ENCODE results near the gene ARID1A. TPM values are rescaled to one million over a fixed set of nuclear protein-coding genes. Genes with fewer than 3 reads are reported as not detected.
A peak's percentile ranks its signal among the peaks of the same experiment; 100 is the strongest.

ARID1A gene
- polyA plus RNA-seq, 1 donor (not counting 4 experiments of a cell fraction or from before 2014, with no cell fraction given) = 10.2 TPM

- Histone ChIP-seq H2AFZ (ENCODE audit: control insufficient read depth, low read length) (peak overlapping the region; percentile 6), H3K4me2 (ENCODE audit: control insufficient read depth, extremely low read depth, insufficient read depth, low read depth, low read length) (no peak overlapping the region), H3K9ac (ENCODE audit: control insufficient read depth, extremely low read depth, insufficient read depth, low read length) (no peak overlapping the region), H3K4me3 (ENCODE audit: control insufficient read depth in 2 of 3, extremely low read depth in 1 of 3, insufficient read depth in 2 of 3, low read depth in 1 of 3, low read length in 3 of 3) (no peak overlapping the region), H4K20me1 (ENCODE audit: control insufficient read depth, extremely low read depth, insufficient read depth, low read length) (no peaks in the 10 kb centered on the region), H3K27ac (ENCODE audit: control insufficient read depth, insufficient read depth, low read length) (no peak overlapping the region), H3K9me1 (ENCODE audit: control insufficient read depth, extremely low read depth, insufficient read depth, low read length) (peaks cover 3% of the 10 kb centered on the region), H3K27me3 (ENCODE audit: control insufficient read depth, extremely low read depth, insufficient read depth, low read length) (no peaks in the 10 kb centered on the region), H3K4me1 (ENCODE audit: control insufficient read depth, extremely low read depth, insufficient read depth, low read length) (peaks cover 30% of the 10 kb centered on the region), H3K36me3 (ENCODE audit: control insufficient read depth in 2 of 2, extremely low read depth in 1 of 2, insufficient read depth in 2 of 2, low read length in 2 of 2) (peaks cover 1 to 8% of the 10 kb centered on the region in 2 experiments), H3K79me2 (ENCODE audit: control insufficient read depth, insufficient read depth, low read length) (peaks cover 27% of the 10 kb centered on the region), H3K9me3 (ENCODE audit: control insufficient read depth, low read depth, low read length) (no peaks in the 10 kb centered on the region)
- dilution Hi-C loops (cut with MboI; ENCODE audit: extremely low pct_ligation_motif_present, low sequenced_read_pairs) = no loop called here
- TF ChIP-seq, protein P1, sequence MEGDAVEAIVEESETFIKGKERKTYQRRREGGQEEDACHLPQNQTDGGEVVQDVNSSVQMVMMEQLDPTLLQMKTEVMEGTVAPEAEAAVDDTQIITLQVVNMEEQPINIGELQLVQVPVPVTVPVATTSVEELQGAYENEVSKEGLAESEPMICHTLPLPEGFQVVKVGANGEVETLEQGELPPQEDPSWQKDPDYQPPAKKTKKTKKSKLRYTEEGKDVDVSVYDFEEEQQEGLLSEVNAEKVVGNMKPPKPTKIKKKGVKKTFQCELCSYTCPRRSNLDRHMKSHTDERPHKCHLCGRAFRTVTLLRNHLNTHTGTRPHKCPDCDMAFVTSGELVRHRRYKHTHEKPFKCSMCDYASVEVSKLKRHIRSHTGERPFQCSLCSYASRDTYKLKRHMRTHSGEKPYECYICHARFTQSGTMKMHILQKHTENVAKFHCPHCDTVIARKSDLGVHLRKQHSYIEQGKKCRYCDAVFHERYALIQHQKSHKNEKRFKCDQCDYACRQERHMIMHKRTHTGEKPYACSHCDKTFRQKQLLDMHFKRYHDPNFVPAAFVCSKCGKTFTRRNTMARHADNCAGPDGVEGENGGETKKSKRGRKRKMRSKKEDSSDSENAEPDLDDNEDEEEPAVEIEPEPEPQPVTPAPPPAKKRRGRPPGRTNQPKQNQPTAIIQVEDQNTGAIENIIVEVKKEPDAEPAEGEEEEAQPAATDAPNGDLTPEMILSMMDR (optimal IDR thresholded peaks at IDR 0.05 in 1 of 3, IDR thresholded peaks at IDR 0.05 in 1 of 3, conservative IDR thresholded peaks at IDR 0.05 in 1 of 3; ENCODE audit: extremely low read depth in 1 of 3, insufficient read depth in 2 of 3, low read length in 3 of 3) = no peak
- TF ChIP-seq EZH2 (IDR thresholded peaks at IDR 0.05; ENCODE audit: low read length) = no peak
- DNase-seq (ENCODE audit: low read depth, low spot score) = no peak
- FAIRE-seq = no peak
Measured at GRCh38 chr1:26824731-26825130, 128.9 kb downstream of the ARID1A start.

DNA sequence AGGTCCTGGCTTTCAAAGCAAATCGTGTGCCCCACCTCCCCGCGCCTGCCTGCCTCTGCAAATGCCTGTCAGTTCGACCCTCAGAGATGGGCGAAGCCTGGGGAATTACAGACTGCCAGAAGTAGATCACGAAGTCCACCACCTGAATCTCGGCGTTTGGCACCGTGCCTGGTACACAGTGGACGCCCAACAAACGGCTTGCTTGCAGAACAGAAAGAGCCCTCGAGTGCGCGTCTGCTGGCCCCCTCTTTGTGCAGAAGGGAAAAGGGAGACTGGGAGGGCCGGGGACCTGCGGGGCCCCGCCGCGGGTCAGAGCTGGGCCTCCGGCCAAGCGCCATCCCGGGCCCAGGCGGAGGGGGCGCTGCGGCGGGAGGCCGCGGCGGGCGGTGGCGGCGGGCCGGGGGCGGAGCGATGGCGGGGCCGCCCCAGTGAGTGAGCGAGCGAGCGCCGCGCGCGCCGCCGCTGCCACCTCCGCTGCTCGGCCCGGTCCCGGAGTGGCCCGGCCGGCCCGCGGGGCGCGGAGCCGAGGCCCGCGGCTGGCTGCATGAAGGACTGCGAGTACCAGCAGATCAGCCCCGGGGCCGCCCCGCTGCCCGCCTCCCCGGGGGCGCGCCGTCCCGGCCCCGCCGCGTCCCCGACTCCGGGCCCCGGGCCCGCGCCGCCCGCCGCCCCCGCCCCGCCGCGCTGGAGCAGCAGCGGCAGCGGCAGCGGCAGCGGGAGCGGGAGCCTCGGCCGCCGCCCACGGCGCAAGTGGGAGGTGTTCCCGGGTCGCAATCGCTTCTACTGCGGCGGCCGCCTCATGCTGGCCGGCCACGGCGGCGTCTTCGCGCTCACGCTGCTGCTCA lies 130.7 kb downstream of the ARID1A start, which contains the start of gene ZDHHC18:
ZDHHC18 (plus strand) TSS at position 428 of the 845 bp plus-strand sequence; CDS start at position 545, 117 bp downstream.
- Histone ChIP-seq H2AFZ (ENCODE audit: control insufficient read depth, low read length) (peak within 1 kb of the TSS; percentile 99), H3K36me3 (ENCODE audit: control insufficient read depth in 2 of 2, extremely low read depth in 1 of 2, insufficient read depth in 2 of 2, low read length in 2 of 2) (peaks cover 2 to 15% of the 10 kb centered on the region in 2 experiments), H3K9me3 (ENCODE audit: control insufficient read depth, low read depth, low read length) (no peaks in the 10 kb centered on the region), H3K9ac (ENCODE audit: control insufficient read depth, extremely low read depth, insufficient read depth, low read length) (peak within 1 kb of the TSS; percentile 81), H3K27ac (ENCODE audit: control insufficient read depth, insufficient read depth, low read length) (peak within 1 kb of the TSS; percentile 61), H3K4me3 (ENCODE audit: control insufficient read depth in 2 of 3, extremely low read depth in 1 of 3, insufficient read depth in 2 of 3, low read depth in 1 of 3, low read length in 3 of 3) (peak within 1 kb of the TSS; percentile 64 to 85 (median 68)), H3K27me3 (ENCODE audit: control insufficient read depth, extremely low read depth, insufficient read depth, low read length) (no peaks in the 10 kb centered on the region), H3K79me2 (ENCODE audit: control insufficient read depth, insufficient read depth, low read length) (peaks cover 39% of the 10 kb centered on the region), H3K9me1 (ENCODE audit: control insufficient read depth, extremely low read depth, insufficient read depth, low read length) (peaks cover 4% of the 10 kb centered on the region), H3K4me1 (ENCODE audit: control insufficient read depth, extremely low read depth, insufficient read depth, low read length) (peaks cover 30% of the 10 kb centered on the region), H4K20me1 (ENCODE audit: control insufficient read depth, extremely low read depth, insufficient read depth, low read length) (no peaks in the 10 kb centered on the region), H3K4me2 (ENCODE audit: control insufficient read depth, extremely low read depth, insufficient read depth, low read depth, low read length) (peak within 1 kb of the TSS; percentile 94)
- dilution Hi-C loops (cut with MboI; ENCODE audit: extremely low pct_ligation_motif_present, low sequenced_read_pairs) = no loop called here
- no peak for FAIRE-seq
- DNase-seq (ENCODE audit: low read depth, low spot score) = no peak
- TF ChIP-seq, protein P1 (optimal IDR thresholded peaks at IDR 0.05 in 1 of 3, IDR thresholded peaks at IDR 0.05 in 1 of 3, conservative IDR thresholded peaks at IDR 0.05 in 1 of 3; ENCODE audit: extremely low read depth in 1 of 3, insufficient read depth in 2 of 3, low read length in 3 of 3) = peak in 2 of 3 experiments; percentile 43 to 63
- no peak for TF ChIP-seq EZH2 (IDR thresholded peaks at IDR 0.05; ENCODE audit: low read length)

All from keratinocyte (primary cell).